Stimulated activated CD8-positive, alpha-beta memory T cell treated with anti-CD3 and anti-CD28 coated beads, Interleukin-4, amount 100 ng/mL, for 24 hours (primary cell): ENCODE results near the gene PRSS21.

Experiments used
- DNase-seq: peaks from one replicate; pipeline ENCODE4 v3.0.0-alpha.2; 2020; ENCODE audit warnings: low read depth

PRSS21 gene

GRCh38 chr16:2779978-2780898 lies 36.8 kb upstream of the PRSS21 start:
- no peak for DNase-seq

GRCh38 chr16:2782583-2783351 lies 34.3 kb upstream of the PRSS21 start:
- no peak for DNase-seq

GRCh38 chr16:2783581-2784357 lies 33.3 kb upstream of the PRSS21 start:
- DNase-seq, result no peak

GRCh38 chr16:2784358-2785100 lies 32.5 kb upstream of the PRSS21 start:
- no peak for DNase-seq

GRCh38 chr16:2785101-2785991 lies 31.7 kb upstream of the PRSS21 start:
- DNase-seq, result peak; percentile 22

- DNase-seq, result no peak
These were observed 30.8 kb upstream of the PRSS21 start for GRCh38 chr16:2786061-2786825.

GRCh38 chr16:2786826-2787151 lies 30.2 kb upstream of the PRSS21 start:
- DNase-seq, result no peak

GRCh38 chr16:2787406-2787805 lies 29.6 kb upstream of the PRSS21 start, which contains the start of gene PRSS33:
Gene PRSS33 (minus strand): TSS chr16:2787560. CDS start chr16:2786547, 1,013 bp downstream.
- no peak for DNase-seq

GRCh38 chr16:2787961-2788360 lies 29.1 kb upstream of the PRSS21 start:
- no peak for DNase-seq

- no peak for DNase-seq
These were observed 26.4 kb upstream of the PRSS21 start for GRCh38 chr16:2790631-2791030.

- DNase-seq, result no peak
These were observed 25.9 kb upstream of the PRSS21 start for GRCh38 chr16:2791174-2791573.

GRCh38 chr16:2792940-2793339 lies 24.1 kb upstream of the PRSS21 start:
- DNase-seq, result no peak

- DNase-seq, result no peak
These were observed 21.5 kb upstream of the PRSS21 start for GRCh38 chr16:2795395-2796143.

- DNase-seq, result no peak
These were observed 18.3 kb upstream of the PRSS21 start for GRCh38 chr16:2798723-2799204.

- no peak for DNase-seq
These were observed 17.7 kb upstream of the PRSS21 start for GRCh38 chr16:2799205-2799858.

GRCh38 chr16:2799859-2800226 lies 17.2 kb upstream of the PRSS21 start:
- no peak for DNase-seq

- no peak for DNase-seq
These were observed 13.4 kb upstream of the PRSS21 start for GRCh38 chr16:2803545-2804195.

GRCh38 chr16:2804728-2805127 lies 12.3 kb upstream of the PRSS21 start:
- no peak for DNase-seq
